ENCODE data around the gene LRBA. TPM values are rescaled to one million over a fixed set of nuclear protein-coding genes. Genes with fewer than 3 reads are reported as not detected.

The LRBA gene
- total RNA-seq, 1 experiment from 2014 or later = 55.3 TPM

- Histone ChIP-seq H3K56ac (ENCODE audit: insufficient read length, low read depth, low read length) (no peak overlapping the region), H2AFZ (ENCODE audit: low read length) (no peak overlapping the region), H2BK15ac (ENCODE audit: low read depth, low read length) (no peak overlapping the region), H2BK12ac (ENCODE audit: insufficient read length, low read depth, low read length) (no peak overlapping the region), H3K23me2 (ENCODE audit: insufficient read length, low read depth, low read length, poor library complexity, severe bottlenecking) (no peaks in the 10 kb centered on the region), H3K4me1 (ENCODE audit: insufficient read depth, low read length) (no peaks in the 10 kb centered on the region), H2BK20ac (ENCODE audit: low read depth, low read length, poor library complexity, severe bottlenecking) (no peak overlapping the region), H4K91ac (ENCODE audit: insufficient read length, low read depth, low read length) (no peak overlapping the region), H3K79me1 (ENCODE audit: insufficient read depth, low read depth, low read length, poor library complexity, severe bottlenecking) (no peaks in the 10 kb centered on the region), H2BK120ac (ENCODE audit: low read depth, low read length, poor library complexity, severe bottlenecking) (no peak overlapping the region), H2BK5ac (ENCODE audit: insufficient read length, low read length) (no peak overlapping the region), H3T11ph (ENCODE audit: low read length) (no peak overlapping the region), H3K18ac (ENCODE audit: insufficient read length, low read depth, low read length) (no peak overlapping the region), H4K5ac (ENCODE audit: insufficient read length, low read depth, low read length) (no peak overlapping the region), H3K4ac (ENCODE audit: low read depth, low read length) (no peak overlapping the region), H3K27ac (ENCODE audit: insufficient read length, low read depth, low read length) (no peak overlapping the region), H3K23ac (ENCODE audit: insufficient read length, low read depth, low read length) (no peak overlapping the region), H4K8ac (replicated peaks; ENCODE audit: insufficient read length, low read depth, low read length) (no peak overlapping the region), H3K9ac (ENCODE audit: extremely low read depth, insufficient read length, low read length) (no peak overlapping the region), H4K20me1 (ENCODE audit: control insufficient read depth, insufficient read depth, insufficient read length) (no peaks in the 10 kb centered on the region), H2AK5ac (ENCODE audit: insufficient read length, low read length) (no peak overlapping the region), H3K27me3 (ENCODE audit: insufficient read depth, low read length) (no peaks in the 10 kb centered on the region), H3K14ac (ENCODE audit: insufficient read depth, low read length) (no peak overlapping the region), H3K79me2 (ENCODE audit: insufficient read depth, low read length) (no peaks in the 10 kb centered on the region), H3K9me3 (ENCODE audit: control insufficient read depth, low read depth, low read length) (no peaks in the 10 kb centered on the region), H3K4me2 (ENCODE audit: insufficient read depth, insufficient read length, low read length) (no peak overlapping the region)
- Mint-ChIP-seq H3K9me3 (no peaks in the 10 kb centered on the region), H3K27me3 (ENCODE audit: low read depth) (no peaks in the 10 kb centered on the region), H3K4me3 (no peak overlapping the region), H3K4me1 (no peaks in the 10 kb centered on the region), H3K36me3 (ENCODE audit: insufficient read depth in 1 of 3, low read depth in 3 of 3) (no peaks in the 10 kb centered on the region), H3K27ac (no peak overlapping the region)
- no peak for DNase-seq
- WGBS (ENCODE audit: extremely low coverage, insufficient read length, low lambda C conversion rate) = no CpG with 5 or more reads among the region's 1 CpG
- no peak for TF ChIP-seq CTCF (conservative IDR thresholded peaks at IDR 0.05)
Observed at GRCh38 chr4:150461957-150462356, 553.1 kb downstream of the LRBA start.
